K562 (cell line): ENCODE results near the gene CISD2. TPM values are rescaled to one million over a fixed set of nuclear protein-coding genes. Genes with fewer than 3 reads are reported as not detected.
A peak's percentile ranks its signal among the peaks of the same experiment; 100 is the strongest.

Experiments used
- ARNT ChIP-seq, 2 experiments: fragments of 450-650 bp; IDR thresholded peaks; 2 replicates each; pipeline ENCODE4 v1.6.1; 2016; ENCODE audit warnings: mild to moderate bottlenecking in 1 of 2
- BRF1 ChIP-seq: IDR thresholded peaks from 3 replicates; pipeline ENCODE4 v1.6.1; 2011; ENCODE audit warnings: borderline replicate concordance, mild to moderate bottlenecking; ENCODE audit not compliant: insufficient read length; ENCODE audit errors: extremely low read depth
- CBFB ChIP-seq: sonication (generic); formaldehyde crosslinking; IDR thresholded peaks from 2 replicates; pipeline ENCODE4 v1.4.0; 2020; ENCODE audit warnings: mild to moderate bottlenecking, missing genetic modification reagents
- CXXC5 ChIP-seq: fragments of 250-450 bp; sonication (Bioruptor Pico); IDR thresholded peaks from 2 replicates; pipeline ENCODE4 v1.8.0; 2022; ENCODE audit warnings: inconsistent platforms, mild to moderate bottlenecking, moderate library complexity
- EGR1 ChIP-seq: fragments of 450-650 bp; conservative IDR thresholded peaks from 2 replicates; pipeline ENCODE4 v1.6.1; 2017; ENCODE audit warnings: mild to moderate bottlenecking
- FUS ChIP-seq: fragments of 200-400 bp; formaldehyde crosslinking; optimal IDR thresholded peaks from 2 replicates; pipeline ENCODE3; 2017; ENCODE audit warnings: low read depth, low read length
- HDAC3 ChIP-seq: fragments of 450-650 bp; IDR thresholded peaks from 2 replicates; pipeline ENCODE4 v1.6.1; 2018; ENCODE audit warnings: borderline replicate concordance, mild to moderate bottlenecking, moderate library complexity; ENCODE audit not compliant: partially characterized antibody
- HNRNPK ChIP-seq: fragments of 200-400 bp; formaldehyde crosslinking; IDR thresholded peaks from one replicate; pipeline ENCODE4 v1.6.1; 2018; ENCODE audit warnings: mild to moderate bottlenecking, low read depth, low read length; ENCODE audit not compliant: poor library complexity, severe bottlenecking
- MLX ChIP-seq, 2 experiments: fragments of 450-650 bp in 1 of 2; sonication (generic) in 1 of 2; formaldehyde crosslinking; conservative IDR thresholded peaks; 2 replicates each; pipeline versions ENCODE4 v1.4.0 to v1.8.1; 2020 to 2022; ENCODE audit warnings: mild to moderate bottlenecking in 1 of 2, missing genetic modification reagents in 1 of 2
- MNT ChIP-seq, 2 experiments: fragments of 450-650 bp; conservative IDR thresholded peaks; 2 replicates each; pipeline ENCODE4 v1.6.1; 2017; ENCODE audit warnings: mild to moderate bottlenecking in 2 of 2, moderate library complexity in 2 of 2
- NKRF ChIP-seq: fragments of 450-650 bp; IDR thresholded peaks from 2 replicates; pipeline ENCODE4 v1.6.1; 2016; ENCODE audit warnings: borderline replicate concordance
- NONO ChIP-seq, 2 experiments: fragments of 200-400 bp in 1 of 2; fragments of 450-650 bp in 1 of 2; formaldehyde crosslinking in 1 of 2; IDR thresholded peaks; 2 replicates each; pipeline ENCODE4 v1.6.1; 2017; ENCODE audit warnings: low read depth in 2 of 2, mild to moderate bottlenecking in 2 of 2, moderate library complexity in 2 of 2, low read length in 1 of 2
- PURB ChIP-seq: sonication (generic); formaldehyde crosslinking; IDR thresholded peaks from 2 replicates; pipeline ENCODE4 v1.9.0; 2021; ENCODE audit warnings: low read depth, mild to moderate bottlenecking, missing genetic modification reagents
- SMAD1 ChIP-seq: fragments of 150-350 bp; IDR thresholded peaks from 2 replicates; pipeline ENCODE4 v1.6.1; 2014; ENCODE audit warnings: low read length, low read depth; ENCODE audit not compliant: partially characterized antibody
- TEAD4 ChIP-seq, 2 experiments: sonication (generic) in 1 of 2; formaldehyde crosslinking in 1 of 2; IDR thresholded peaks; 2 replicates each; pipeline versions ENCODE4 v1.6.1 to v1.8.0; 2012 to 2022; ENCODE audit warnings: borderline replicate concordance in 1 of 2, inconsistent platforms in 1 of 2, low read length in 1 of 2, mild to moderate bottlenecking in 1 of 2, missing genetic modification reagents in 1 of 2
- TFAP4 ChIP-seq: sonication (generic); formaldehyde crosslinking; IDR thresholded peaks from 2 replicates; pipeline ENCODE4 v1.8.0; 2022; ENCODE audit warnings: missing genetic modification reagents, mild to moderate bottlenecking, moderate library complexity, borderline replicate concordance
- ZBTB33 ChIP-seq: sonication (generic); formaldehyde crosslinking; IDR thresholded peaks from 2 replicates; pipeline ENCODE4 v1.8.1; 2023; ENCODE audit warnings: mild to moderate bottlenecking, missing genetic modification reagents
- ZC3H11A ChIP-seq: IDR thresholded peaks from 2 replicates; pipeline ENCODE4 v1.6.1; 2012; ENCODE audit warnings: low read depth, low read length, improper control_type of control experiment
- polyA plus RNA-seq, 8 experiments: library from polyadenylated mRNA; depleted of rRNA in 4 of 8; stranded (reverse) in 5 of 8; unstranded in 3 of 8; fragments of >200 nt; fragmentation: Nextera tagmentation in 2 of 8; fragmentation: Illumina TruSeq in 1 of 8; extraction: Ambion mirVana in 2 of 8; extraction: Trizol in 1 of 8; gene quantifications; 2 replicates each; pipeline versions ENCODE4 v1.2.1 to v1.2.3, GENCODE V29; 2011 to 2014; ENCODE audit warnings: inconsistent platforms in 1 of 8, missing spikeins in 1 of 8
- total RNA-seq, 7 experiments: library from RNA; depleted of rRNA in 6 of 7; stranded (reverse); fragments of >200 nt in 6 of 7; fragmentation: Illumina TruSeq in 2 of 7; extraction: Trizol in 2 of 7; gene quantifications; 2 replicates each; pipeline versions ENCODE4 v1.2.1 to v1.2.3, GENCODE V29; 2011 to 2021; ENCODE audit warnings: low replicate concordance in 1 of 7

Gene CISD2
- total and polyA plus RNA-seq, 9 of the 15 experiments (the other 6 are each of a cell fraction or from before 2014, with no cell fraction given): 37.8 to 91.4 (median 59.8) TPM

- no peak for TF ChIP-seq MNT (conservative IDR thresholded peaks at IDR 0.05)
- TF ChIP-seq CBFB (CRISPR knock-in tag): no peak
- peak; percentile 62 for TF ChIP-seq TEAD4 (IDR thresholded peaks at IDR 0.05; ENCODE audit: low read length)
- TF ChIP-seq TEAD4 (CRISPR knock-in tag; IDR thresholded peaks at IDR 0.05; ENCODE audit: borderline replicate concordance): no peak
- no peak for TF ChIP-seq SMAD1
- TF ChIP-seq ZC3H11A: no peak
- 0 out of 4 replicates have a peak, but pooled peaks of 1 of the 2 experiments have one; percentile 10 for TF ChIP-seq NONO (IDR thresholded peaks at IDR 0.05; ENCODE audit: low read depth in 2 of 2, low read length in 1 of 2)
- TF ChIP-seq MLX (CRISPR knock-in tag; conservative IDR thresholded peaks at IDR 0.05): 0 out of 4 replicates have a peak, but pooled peaks of 1 of the 2 experiments have one; percentile 14
- peak in 1 of 2 experiments; percentile 52; a peak in 1 of 4 replicates for TF ChIP-seq ARNT (IDR thresholded peaks at IDR 0.05)
- no peak; the same call in 1 of the 2 replicates for TF ChIP-seq ZBTB33 (CRISPR knock-in tag)
- TF ChIP-seq PURB (CRISPR knock-in tag): no peak
- TF ChIP-seq NKRF: no peak
- TF ChIP-seq EGR1: peak; percentile 83; the same call in 1 of the 2 replicates
- TF ChIP-seq BRF1: no peak
- no peak for TF ChIP-seq CXXC5 (CRISPR knock-in tag)
- TF ChIP-seq TFAP4 (CRISPR knock-in tag): no peak
- no peak for TF ChIP-seq FUS
- TF ChIP-seq HNRNPK: no peak
- no peak for TF ChIP-seq HDAC3
Observed at GRCh38 chr4:102869569-102870197, 891 bp downstream of the CISD2 start (continued).
